Measurements from ENCODE around the gene ZNF516.
"Not testable (repeated sequence)": the region's sequence is repeated elsewhere in the genome, so short reads cannot be mapped to it uniquely, and the experiment has no call there.

The ZNF516 gene

DNA sequence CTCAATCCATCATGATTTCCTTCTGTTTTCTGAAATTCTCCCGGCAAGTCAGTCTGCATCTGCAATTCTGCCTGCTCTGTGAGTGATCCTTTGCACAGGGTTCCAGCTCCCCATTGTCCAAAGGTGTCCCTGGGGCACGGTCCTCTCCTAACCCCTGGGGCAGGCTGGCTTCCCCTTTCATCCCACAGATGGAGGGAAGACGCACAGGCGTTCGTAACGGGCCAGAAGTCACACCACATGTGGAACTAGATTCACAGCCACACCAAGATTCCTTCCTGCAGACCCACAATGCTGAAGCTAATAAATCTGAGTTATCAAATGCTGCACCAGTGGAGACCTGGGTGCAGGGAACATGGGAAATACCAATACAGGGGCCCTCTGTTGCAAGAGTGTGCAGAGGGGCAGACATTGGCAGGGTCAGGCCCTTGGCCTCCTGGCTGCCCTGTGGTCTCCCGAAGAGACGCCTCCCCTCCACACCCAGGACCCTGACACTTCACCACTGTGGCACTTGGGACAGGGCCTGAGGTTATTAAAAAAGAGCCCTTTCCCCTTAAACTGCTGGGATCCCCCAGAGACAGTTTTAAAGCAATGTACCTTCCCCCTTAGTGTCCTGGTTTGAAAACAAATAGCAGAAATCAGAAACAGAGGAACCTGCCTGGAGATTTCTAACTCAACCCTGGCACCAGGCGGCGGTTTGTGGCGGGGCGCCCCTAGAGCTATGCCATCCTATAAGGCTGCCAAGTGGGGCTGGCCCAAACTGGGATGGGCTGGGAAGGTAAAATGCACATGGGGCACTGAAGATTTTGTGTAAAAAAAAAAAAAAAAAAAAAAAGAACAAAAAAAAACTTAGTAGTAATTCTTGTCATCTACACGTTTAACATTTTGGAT lies 15.4 kb downstream of the ZNF516 start:
- Histone ChIP-seq H3K4me3 (no peak overlapping the region), H3K27ac (no peak overlapping the region)

- no peak overlapping the region for H3K4me3 ChIP-seq
- peak overlapping the region in 8 of 21 experiments; percentile 1 to 49 (median 30) for H3K27ac ChIP-seq
Observed at GRCh38 chr18:76476665-76477561, 18.1 kb downstream of the ZNF516 start.

DNA sequence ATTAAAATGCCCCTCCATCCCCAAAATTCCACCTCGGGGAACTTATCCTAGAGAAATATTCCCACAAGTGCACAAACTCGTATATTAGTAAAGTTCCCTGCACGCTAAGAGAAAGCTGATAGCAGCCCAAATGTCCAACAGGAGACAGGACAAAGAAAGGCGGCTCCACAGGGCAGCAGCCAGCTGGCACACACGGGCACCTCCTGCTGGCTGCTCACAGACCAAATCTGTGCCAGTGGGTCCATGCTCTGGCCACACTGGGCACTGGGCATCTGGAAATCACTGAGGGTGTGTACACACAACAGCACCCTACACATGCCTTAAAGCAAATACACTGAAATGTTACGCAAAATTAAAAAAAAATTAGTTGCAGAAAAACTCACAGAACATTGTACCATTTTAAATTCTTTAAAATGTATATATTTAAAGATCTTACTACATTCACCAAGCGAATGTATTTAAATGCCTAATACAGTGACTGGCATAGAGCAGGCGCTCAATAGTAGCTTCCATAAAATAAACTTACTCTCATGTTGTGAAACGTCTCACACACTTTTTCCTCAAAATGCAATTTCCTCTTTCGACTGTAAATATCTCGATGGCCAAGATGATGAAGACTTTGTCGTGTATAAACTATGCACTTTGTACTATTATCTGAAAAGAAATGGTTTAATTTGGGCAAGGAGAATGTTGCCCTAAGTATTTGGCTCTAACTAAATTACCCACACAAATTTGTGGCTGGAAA lies 19.4 kb downstream of the ZNF516 start:
- no peak overlapping the region for H3K27ac ChIP-seq

DNA sequence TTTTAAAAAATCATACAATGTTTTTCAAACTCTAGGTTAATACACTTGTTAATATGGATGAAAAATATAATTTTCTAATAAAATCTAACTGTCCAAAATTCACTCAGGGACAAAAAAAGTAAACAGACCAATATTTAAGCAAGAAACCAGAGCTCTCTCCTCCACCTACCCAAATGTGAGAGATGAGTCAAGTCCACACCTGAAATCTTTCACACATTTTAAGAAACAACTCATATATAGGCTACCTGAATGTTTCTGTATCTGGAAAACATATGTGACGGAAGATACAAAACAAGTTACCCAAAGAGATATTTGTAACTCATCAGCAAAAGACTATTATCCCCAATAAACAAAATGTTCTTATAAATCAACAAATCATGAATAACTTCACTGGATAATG lies 20.2 kb downstream of the ZNF516 start:
- Histone ChIP-seq H3K4me3 (no peak overlapping the region), H3K27ac (no peak overlapping the region)

More for the DNA sequence above, 19.4 kb downstream of the ZNF516 start:
- H3K4me3 ChIP-seq, result no peak overlapping the region

DNA sequence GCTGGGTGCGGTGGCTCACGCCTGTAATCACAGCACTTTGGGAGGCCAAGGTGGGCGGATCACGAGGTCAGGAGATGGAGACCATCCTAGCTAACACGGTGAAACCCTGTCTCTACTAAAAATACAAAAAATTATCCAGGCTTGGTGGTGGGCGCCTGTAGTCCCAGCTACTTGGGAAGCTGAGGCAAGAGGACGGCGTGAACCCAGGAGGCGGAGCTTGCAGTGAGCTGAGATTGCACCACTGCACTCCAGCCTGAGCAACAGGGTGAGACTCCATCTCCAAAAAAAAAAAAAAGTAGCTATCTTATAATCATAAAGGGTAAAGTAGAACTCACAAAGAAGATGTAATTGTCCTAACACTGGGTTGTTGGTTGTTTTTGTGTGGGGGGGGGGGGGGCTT lies 21.5 kb downstream of the ZNF516 start:
- H3K27ac ChIP-seq, H3K4me3 ChIP-seq: not testable (repeated sequence)

GRCh38 chr18:76472829-76473228 lies 22.2 kb downstream of the ZNF516 start:
- H3K4me3 ChIP-seq, result no peak overlapping the region
- no peak overlapping the region for H3K27ac ChIP-seq

DNA sequence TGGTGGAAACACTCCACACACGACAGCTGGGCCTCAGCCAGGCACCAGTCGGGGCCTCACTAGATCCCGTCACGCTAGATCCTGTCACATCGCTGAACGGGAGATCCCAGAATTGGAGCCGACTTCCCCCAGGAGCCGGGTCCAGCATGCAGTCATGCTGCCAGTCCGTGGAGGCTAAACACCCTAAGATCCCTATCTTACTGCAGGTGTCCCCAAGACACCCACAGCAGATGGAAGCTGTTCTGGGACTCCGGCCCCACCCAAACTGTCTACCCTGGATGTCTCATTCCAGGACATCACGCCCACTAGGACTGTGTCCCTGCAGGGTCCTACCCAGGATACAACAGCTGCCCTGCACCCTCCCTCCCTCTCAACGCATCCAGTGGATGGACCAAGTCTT lies 23.4 kb downstream of the ZNF516 start:
- peak overlapping the region in 1 of 21 experiments; percentile 3 for H3K27ac ChIP-seq
- no peak overlapping the region for H3K4me3 ChIP-seq

GRCh38 chr18:76468345-76469304 lies 26.4 kb downstream of the ZNF516 start:
- Histone ChIP-seq H3K27ac (no peak overlapping the region), H3K4me3 (no peak overlapping the region)

DNA sequence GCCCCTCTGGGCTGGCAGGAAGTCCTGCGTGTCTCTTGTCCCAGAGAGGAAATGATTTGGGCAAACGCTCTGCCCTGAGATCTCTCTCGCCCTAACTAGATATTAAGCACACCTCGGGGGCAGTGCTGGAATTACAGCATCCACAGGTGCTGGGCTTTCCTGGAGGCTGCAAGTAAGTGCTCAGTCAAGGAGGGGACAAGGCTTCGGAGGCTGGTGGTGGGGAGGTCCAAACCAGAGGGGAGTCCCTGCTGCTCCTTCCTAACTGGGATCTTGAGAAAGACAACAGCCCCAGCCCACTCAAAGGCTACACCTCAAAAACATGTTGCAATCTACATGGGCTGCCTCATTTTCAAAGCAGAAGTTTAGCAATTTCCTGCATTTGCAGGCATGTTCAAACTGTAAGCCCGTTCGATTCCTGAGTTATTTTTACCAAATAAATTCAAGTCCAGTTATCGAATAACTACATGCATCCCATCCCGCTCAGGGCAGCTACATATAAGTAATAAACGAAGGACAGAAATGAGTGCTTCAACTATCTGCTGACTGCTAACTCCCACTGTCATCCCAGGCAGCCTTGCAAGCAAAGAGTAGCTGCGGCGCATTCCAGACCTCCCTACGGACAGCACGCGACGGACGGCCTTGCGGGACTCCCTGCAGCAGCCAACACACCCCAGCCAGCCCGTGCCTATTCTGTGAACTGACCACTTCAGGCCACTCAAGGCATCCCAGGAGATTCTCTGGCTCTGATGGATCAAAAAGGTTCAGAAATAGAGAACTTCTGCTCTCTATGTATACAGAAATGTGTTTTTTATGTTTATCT lies 27.5 kb downstream of the ZNF516 start:
- Histone ChIP-seq H3K27ac (peak overlapping the region in 2 of 21 experiments; percentile 25 to 62), H3K4me3 (peak overlapping the region in 1 of 7 experiments; percentile 8)

DNA sequence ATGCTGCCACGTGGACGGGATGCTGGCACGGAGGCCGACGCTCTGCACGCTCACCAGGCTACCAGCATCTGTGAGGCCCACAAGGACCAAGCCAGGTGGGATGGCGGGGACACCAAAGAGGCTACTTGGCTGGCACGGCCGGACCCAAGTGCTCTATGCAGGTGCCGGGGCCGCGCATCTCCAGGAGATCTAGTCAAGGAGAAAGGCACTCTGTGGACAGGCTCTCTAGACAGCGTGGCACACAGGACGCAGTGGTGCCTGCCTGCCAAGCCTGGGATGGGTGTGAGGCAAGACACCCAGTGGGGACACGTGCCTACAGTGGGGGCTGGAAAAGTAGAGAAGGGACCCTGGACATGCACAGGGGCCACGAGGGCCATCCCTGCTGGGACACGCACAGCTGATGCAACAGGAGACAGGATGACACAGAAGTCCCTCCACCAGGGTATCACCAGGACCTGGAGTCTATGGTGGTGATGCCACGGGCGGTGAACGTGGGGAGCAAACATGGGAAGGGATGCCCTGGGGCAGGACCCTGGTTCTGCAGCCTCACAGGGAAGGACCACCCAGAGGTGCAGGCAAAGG lies 28.5 kb downstream of the ZNF516 start:
- Histone ChIP-seq H3K27ac (peak overlapping the region in 1 of 21 experiments; percentile 21), H3K4me3 (no peak overlapping the region)

DNA sequence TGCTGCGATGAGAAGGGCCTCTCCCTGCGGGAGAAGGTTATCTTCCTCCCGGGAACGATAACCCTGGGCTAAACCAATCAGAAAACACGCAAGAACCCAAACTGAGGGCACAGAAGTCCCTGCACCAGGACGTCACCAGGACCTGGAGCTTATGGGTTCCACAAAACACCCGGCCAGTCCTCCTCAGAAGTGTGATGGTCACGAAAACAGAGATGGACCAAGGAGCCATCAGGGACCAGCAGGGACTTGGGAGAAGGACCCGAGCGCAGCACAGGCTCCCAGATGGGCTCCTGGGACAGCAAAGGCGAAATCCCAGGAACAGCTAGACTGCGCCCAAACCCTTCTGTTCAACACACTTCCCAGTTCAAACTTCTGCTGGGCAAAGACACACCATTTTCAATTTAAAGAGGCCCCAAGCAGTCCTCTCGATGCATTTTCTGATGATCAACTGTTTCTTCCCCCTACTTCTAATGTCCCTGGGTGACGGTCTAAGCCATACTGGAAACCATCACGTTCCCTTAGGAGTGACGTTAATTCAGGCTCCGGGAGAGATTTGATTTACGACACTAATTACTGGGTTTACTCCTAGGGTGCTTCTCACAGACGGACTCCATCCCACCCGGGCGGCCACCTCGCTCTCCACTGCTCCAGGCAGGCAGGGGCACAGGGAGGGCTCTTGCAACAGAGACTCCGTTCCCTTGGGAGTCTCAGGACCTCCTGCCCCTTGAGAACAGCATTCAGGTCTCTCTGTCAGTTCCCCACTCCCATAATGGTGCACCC lies 29.2 kb downstream of the ZNF516 start:
- no peak overlapping the region for H3K27ac ChIP-seq
- no peak overlapping the region for H3K4me3 ChIP-seq

- H3K27ac ChIP-seq, result no peak overlapping the region
- H3K4me3 ChIP-seq, result no peak overlapping the region
Observed at GRCh38 chr18:76464281-76465259, 30.5 kb downstream of the ZNF516 start.

DNA sequence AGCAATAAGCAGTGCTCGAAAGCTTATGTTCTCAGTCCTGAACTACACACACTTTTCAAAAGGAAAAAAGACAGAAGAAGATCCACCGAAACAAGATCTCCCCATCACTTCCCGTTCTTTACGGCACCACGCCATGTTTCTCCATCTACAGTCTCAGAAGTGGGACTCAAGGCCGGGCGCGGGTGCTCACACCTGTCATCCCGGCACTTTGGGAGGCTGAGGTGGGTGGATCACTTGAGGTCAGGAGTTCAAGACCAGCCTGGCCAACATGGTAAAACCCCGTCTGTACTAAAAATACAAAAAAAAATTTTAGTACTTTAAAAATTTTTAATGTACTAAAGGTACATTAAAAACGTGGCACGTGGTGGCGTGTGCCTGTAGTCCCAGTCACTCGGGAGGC lies 31.2 kb downstream of the ZNF516 start:
- Histone ChIP-seq H3K27ac (no peak overlapping the region), H3K4me3 (no peak overlapping the region)

DNA sequence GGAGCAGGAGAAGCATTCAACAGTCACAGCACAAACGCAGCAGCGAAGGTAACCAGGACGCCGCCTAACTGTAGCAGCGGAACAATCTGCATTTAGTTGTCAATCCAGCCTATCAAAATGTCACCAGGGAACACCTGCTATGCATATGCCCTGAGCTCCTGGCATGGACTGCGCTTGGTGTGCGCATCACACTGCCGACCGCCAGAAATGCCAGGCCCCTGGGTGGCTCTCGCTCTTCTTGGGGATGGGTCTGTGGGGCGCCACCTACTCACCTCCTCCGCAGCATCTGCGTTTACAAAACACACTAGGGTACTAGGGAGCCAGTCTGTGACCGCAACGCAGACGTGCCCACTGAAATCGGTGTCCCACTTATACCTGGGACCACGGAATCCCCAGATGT lies 31.7 kb downstream of the ZNF516 start:
- Histone ChIP-seq H3K4me3 (no peak overlapping the region), H3K27ac (no peak overlapping the region)

DNA sequence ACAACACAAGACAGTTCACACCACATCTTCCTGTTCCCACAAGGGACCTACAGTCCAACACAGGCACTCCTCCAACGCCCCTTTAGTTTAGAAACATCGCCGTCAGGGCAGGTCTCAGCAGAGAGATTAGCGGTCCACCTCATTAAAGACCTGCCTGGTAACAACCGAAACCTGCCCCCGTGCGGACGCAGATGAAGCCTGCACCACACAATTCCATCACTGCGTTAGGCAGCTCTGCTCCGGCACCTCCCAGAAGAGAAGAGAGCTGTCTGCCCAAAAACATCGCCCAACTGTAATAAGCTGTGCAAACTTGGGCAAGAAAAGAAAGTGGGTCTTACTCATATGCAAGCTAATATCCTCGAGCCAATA lies 32.7 kb downstream of the ZNF516 start:
- no peak overlapping the region for H3K4me3 ChIP-seq
- no peak overlapping the region for H3K27ac ChIP-seq

All from skin epidermis (tissue), 12 donors.